ENCODE measurements around the gene PPP1R7. TPM values are rescaled to one million over a fixed set of nuclear protein-coding genes. Genes with fewer than 3 reads are reported as not detected.
A peak's percentile ranks its signal among the peaks of the same experiment; 100 is the strongest.

The PPP1R7 gene
- polyA plus RNA-seq, 6 donors from 2014 or later = 96.4 to 130 (median 112) TPM

GRCh38 chr2:241199897-241200821, 49.9 kb downstream of the PPP1R7 start:
- no peaks in the 10 kb centered on the region for H3K9me3 Mint-ChIP-seq
- no peaks in the 10 kb centered on the region for H3K4me1 Mint-ChIP-seq
- no peak for DNase-seq
- no peak overlapping the region for H3K27ac Mint-ChIP-seq
- H3K4me3 Mint-ChIP-seq = no peak overlapping the region
- H3K36me3 Mint-ChIP-seq = no peaks in the 10 kb centered on the region
- no peaks in the 10 kb centered on the region for H3K27me3 Mint-ChIP-seq
- no peak for ATAC-seq (ENCODE audit: low read depth in 2 of 2)

- no peak for ATAC-seq (ENCODE audit: low read depth in 2 of 2)
- no peaks in the 10 kb centered on the region for H3K27me3 Mint-ChIP-seq
- H3K36me3 Mint-ChIP-seq = no peaks in the 10 kb centered on the region
- DNase-seq = no peak
- H3K4me1 Mint-ChIP-seq = no peaks in the 10 kb centered on the region
- H3K27ac Mint-ChIP-seq = no peak overlapping the region
- no peak overlapping the region for H3K4me3 Mint-ChIP-seq
- H3K9me3 Mint-ChIP-seq = no peaks in the 10 kb centered on the region
Measured at GRCh38 chr2:241200822-241201395, 50.6 kb downstream of the PPP1R7 start.

- no peaks in the 10 kb centered on the region for H3K9me3 Mint-ChIP-seq
- no peaks in the 10 kb centered on the region for H3K4me1 Mint-ChIP-seq
- H3K4me3 Mint-ChIP-seq = no peak overlapping the region
- no peaks in the 10 kb centered on the region for H3K27me3 Mint-ChIP-seq
- H3K27ac Mint-ChIP-seq = no peak overlapping the region
- no peak for DNase-seq
- no peak for ATAC-seq (ENCODE audit: low read depth in 2 of 2)
- H3K36me3 Mint-ChIP-seq = no peaks in the 10 kb centered on the region
Measured at GRCh38 chr2:241201445-241202267, 51.4 kb downstream of the PPP1R7 start.

- no peak overlapping the region for H3K27ac Mint-ChIP-seq
- ATAC-seq (ENCODE audit: low read depth in 2 of 2) = no peak
Measured at GRCh38 chr2:241202268-241202585, 52.0 kb downstream of the PPP1R7 start.

GRCh38 chr2:241202681-241203080, 52.4 kb downstream of the PPP1R7 start:
- Mint-ChIP-seq H3K4me3 (no peak overlapping the region), H3K36me3 (no peaks in the 10 kb centered on the region), H3K27ac (no peak overlapping the region), H3K27me3 (no peaks in the 10 kb centered on the region), H3K4me1 (no peaks in the 10 kb centered on the region), H3K9me3 (no peaks in the 10 kb centered on the region)
- DNase-seq = no peak
- no peak for ATAC-seq (ENCODE audit: low read depth in 2 of 2)

More at GRCh38 chr2:241202268-241202585, 52.0 kb downstream of the PPP1R7 start:
- H3K36me3 Mint-ChIP-seq = no peaks in the 10 kb centered on the region
- no peaks in the 10 kb centered on the region for H3K9me3 Mint-ChIP-seq
- no peak for DNase-seq
- no peaks in the 10 kb centered on the region for H3K4me1 Mint-ChIP-seq
- H3K4me3 Mint-ChIP-seq = no peak overlapping the region
- no peaks in the 10 kb centered on the region for H3K27me3 Mint-ChIP-seq

- no peak overlapping the region for H3K27ac Mint-ChIP-seq
- H3K4me1 Mint-ChIP-seq = peaks cover 0 to 3% (median 0%) of the 10 kb centered on the region in 3 donors
- DNase-seq (no peak), ATAC-seq (ENCODE audit: low read depth in 2 of 2) (no peak)
- no peak overlapping the region for H3K4me3 Mint-ChIP-seq
- H3K9me3 Mint-ChIP-seq = no peaks in the 10 kb centered on the region
- H3K27me3 Mint-ChIP-seq = no peaks in the 10 kb centered on the region
- no peaks in the 10 kb centered on the region for H3K36me3 Mint-ChIP-seq
Measured at GRCh38 chr2:241203218-241204009, 53.1 kb downstream of the PPP1R7 start.

- Mint-ChIP-seq H3K4me3 (no peak overlapping the region), H3K9me3 (no peaks in the 10 kb centered on the region), H3K4me1 (peaks cover 0 to 4% (median 0%) of the 10 kb centered on the region in 3 donors), H3K27me3 (no peaks in the 10 kb centered on the region), H3K36me3 (no peaks in the 10 kb centered on the region), H3K27ac (no peak overlapping the region)
- DNase-seq = no peak
- ATAC-seq (ENCODE audit: low read depth in 2 of 2) = no peak
Measured at GRCh38 chr2:241204010-241204384, 53.7 kb downstream of the PPP1R7 start.

- ATAC-seq (ENCODE audit: low read depth in 2 of 2) (no peak), DNase-seq (no peak)
- Mint-ChIP-seq H3K27me3 (no peaks in the 10 kb centered on the region), H3K4me1 (peaks cover 0 to 4% (median 0%) of the 10 kb centered on the region in 3 donors), H3K27ac (peak overlapping the region in 2 of 6 donors; percentile 84), H3K9me3 (no peaks in the 10 kb centered on the region), H3K4me3 (peak overlapping the region in 1 of 8 donors; percentile 22), H3K36me3 (no peaks in the 10 kb centered on the region)
Measured at GRCh38 chr2:241204490-241204889, 54.2 kb downstream of the PPP1R7 start.

GRCh38 chr2:241205086-241205485, 54.8 kb downstream of the PPP1R7 start:
- ATAC-seq (ENCODE audit: low read depth in 2 of 2) = no peak
- no peaks in the 10 kb centered on the region for H3K36me3 Mint-ChIP-seq
- DNase-seq = no peak
- no peak overlapping the region for H3K4me3 Mint-ChIP-seq
- H3K9me3 Mint-ChIP-seq = no peaks in the 10 kb centered on the region
- no peaks in the 10 kb centered on the region for H3K27me3 Mint-ChIP-seq
- H3K27ac Mint-ChIP-seq = no peak overlapping the region
- H3K4me1 Mint-ChIP-seq = peaks cover 0 to 4% (median 0%) of the 10 kb centered on the region in 3 donors

- no peak overlapping the region for H3K27ac Mint-ChIP-seq
- peaks cover 0 to 2% (median 0%) of the 10 kb centered on the region in 7 donors for H3K9me3 Mint-ChIP-seq
- no peak overlapping the region for H3K4me3 Mint-ChIP-seq
- H3K36me3 Mint-ChIP-seq = no peaks in the 10 kb centered on the region
- H3K4me1 Mint-ChIP-seq = peaks cover 3 to 7% (median 4%) of the 10 kb centered on the region in 3 donors
- ATAC-seq (ENCODE audit: low read depth in 2 of 2) = no peak
- H3K27me3 Mint-ChIP-seq = no peaks in the 10 kb centered on the region
- no peak for DNase-seq
Measured at GRCh38 chr2:241207151-241207550, 56.9 kb downstream of the PPP1R7 start.

- Mint-ChIP-seq H3K4me1 (peaks cover 3 to 7% (median 4%) of the 10 kb centered on the region in 3 donors), H3K27me3 (no peaks in the 10 kb centered on the region), H3K36me3 (no peaks in the 10 kb centered on the region), H3K27ac (no peak overlapping the region), H3K9me3 (peaks cover 0 to 2% (median 0%) of the 10 kb centered on the region in 7 donors), H3K4me3 (no peak overlapping the region)
- DNase-seq (no peak), ATAC-seq (ENCODE audit: low read depth in 2 of 2) (no peak)
Measured at GRCh38 chr2:241207641-241208040, 57.4 kb downstream of the PPP1R7 start.

GRCh38 chr2:241208058-241208457, 57.8 kb downstream of the PPP1R7 start:
- no peak overlapping the region for H3K4me3 Mint-ChIP-seq
- no peak overlapping the region for H3K27ac Mint-ChIP-seq
- H3K9me3 Mint-ChIP-seq = peaks cover 0 to 2% (median 0%) of the 10 kb centered on the region in 7 donors
- H3K27me3 Mint-ChIP-seq = no peaks in the 10 kb centered on the region
- ATAC-seq (ENCODE audit: low read depth in 2 of 2) = no peak
- DNase-seq = no peak
- peaks cover 3 to 7% (median 4%) of the 10 kb centered on the region in 3 donors for H3K4me1 Mint-ChIP-seq
- H3K36me3 Mint-ChIP-seq = no peaks in the 10 kb centered on the region

- Mint-ChIP-seq H3K27ac (no peak overlapping the region), H3K9me3 (peaks cover 0 to 2% (median 0%) of the 10 kb centered on the region in 7 donors), H3K4me3 (no peak overlapping the region), H3K36me3 (no peaks in the 10 kb centered on the region), H3K27me3 (no peaks in the 10 kb centered on the region), H3K4me1 (peaks cover 3 to 7% (median 4%) of the 10 kb centered on the region in 3 donors)
- DNase-seq (no peak), ATAC-seq (ENCODE audit: low read depth in 2 of 2) (no peak)
Measured at GRCh38 chr2:241209271-241209670, 59.0 kb downstream of the PPP1R7 start.
